HG03460 (cell line): ENCODE results near the gene TACC3.

ENCODE experiments used
- ATAC-seq: cut with Tn5 transposase; IDR thresholded peaks from one replicate; pipeline ENCODE4 v1.9.1; 2021; ENCODE audit not compliant: unreplicated experiment

TACC3 gene

GRCh38 chr4:1771555-1772305, 50.4 kb downstream of the TACC3 start:
- no peak for ATAC-seq

DNA sequence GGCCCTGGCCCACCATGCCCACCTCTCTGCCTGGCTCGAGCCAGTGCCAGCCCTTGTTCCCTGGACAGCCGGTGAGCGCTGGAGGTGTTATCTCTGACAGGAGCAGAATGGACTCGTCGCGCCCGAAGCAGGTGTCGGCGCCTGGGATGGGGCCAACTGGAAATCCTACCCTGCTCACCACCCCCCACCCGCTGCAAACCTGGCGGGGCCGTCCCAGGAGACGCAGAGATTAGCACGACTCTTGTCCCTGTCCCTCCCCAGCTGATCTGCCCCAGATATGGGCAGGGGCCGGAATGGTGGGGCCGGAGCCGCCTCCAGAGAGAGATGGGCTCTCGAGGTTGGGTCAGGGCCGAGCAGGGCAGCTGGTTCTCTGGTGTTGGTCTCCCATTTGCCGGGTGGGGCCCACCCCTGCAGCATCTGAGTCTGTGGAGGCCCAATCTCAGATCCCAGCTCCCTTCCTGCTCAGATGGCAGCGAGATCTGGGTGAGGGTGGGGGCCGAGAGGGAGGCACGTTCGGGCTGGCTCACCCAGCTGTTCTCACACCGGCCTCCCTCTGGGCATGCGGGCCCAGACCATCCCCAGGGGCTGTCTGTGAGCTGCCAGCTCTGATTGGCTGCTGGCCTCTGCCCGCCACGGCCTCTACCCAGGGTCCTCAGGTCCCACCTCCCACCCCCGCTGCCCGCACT, 51.7 kb downstream of the TACC3 start:
- ATAC-seq, result no peak

GRCh38 chr4:1773754-1774153, 52.4 kb downstream of the TACC3 start:
- no peak for ATAC-seq

DNA sequence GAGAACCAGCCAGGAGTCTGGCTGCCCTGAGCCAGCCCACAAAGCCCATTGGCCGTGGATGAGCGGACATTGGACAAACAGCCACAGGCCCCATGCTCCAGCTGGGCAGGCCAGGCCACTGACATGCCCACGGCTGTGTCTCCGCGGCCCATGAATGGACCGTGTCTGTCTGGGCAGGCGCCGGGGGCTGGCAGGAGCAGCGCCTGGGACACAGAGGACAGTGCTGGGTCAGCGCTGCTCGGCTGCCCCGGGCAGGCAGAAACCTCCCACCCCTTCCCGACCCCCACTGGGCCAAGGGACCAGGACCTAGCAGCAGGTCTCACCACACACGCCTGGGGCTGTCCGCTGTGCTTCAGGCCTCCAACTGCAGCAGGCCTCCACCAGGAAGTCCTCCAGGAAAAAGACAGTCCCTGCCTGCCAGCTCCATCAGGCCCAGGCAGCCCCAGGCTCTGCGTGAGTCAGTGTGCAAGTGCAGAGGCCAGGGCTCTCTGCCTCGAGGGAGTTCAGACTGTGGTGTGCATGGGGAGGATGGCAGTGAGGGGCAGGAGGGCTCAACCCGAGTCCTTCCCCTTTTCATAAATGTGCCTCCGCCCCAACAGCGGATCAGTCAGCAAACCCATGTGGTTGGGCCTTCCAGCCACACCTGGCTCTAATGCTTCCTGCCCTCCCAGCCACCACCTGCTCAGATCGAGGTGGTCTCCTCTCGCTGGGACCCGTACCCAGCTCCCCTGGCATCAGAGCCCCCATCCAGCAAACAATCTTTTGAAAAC, 54.6 kb downstream of the TACC3 start:
- ATAC-seq, result no peak

GRCh38 chr4:1776521-1777161, 55.3 kb downstream of the TACC3 start:
- ATAC-seq, result no peak

DNA sequence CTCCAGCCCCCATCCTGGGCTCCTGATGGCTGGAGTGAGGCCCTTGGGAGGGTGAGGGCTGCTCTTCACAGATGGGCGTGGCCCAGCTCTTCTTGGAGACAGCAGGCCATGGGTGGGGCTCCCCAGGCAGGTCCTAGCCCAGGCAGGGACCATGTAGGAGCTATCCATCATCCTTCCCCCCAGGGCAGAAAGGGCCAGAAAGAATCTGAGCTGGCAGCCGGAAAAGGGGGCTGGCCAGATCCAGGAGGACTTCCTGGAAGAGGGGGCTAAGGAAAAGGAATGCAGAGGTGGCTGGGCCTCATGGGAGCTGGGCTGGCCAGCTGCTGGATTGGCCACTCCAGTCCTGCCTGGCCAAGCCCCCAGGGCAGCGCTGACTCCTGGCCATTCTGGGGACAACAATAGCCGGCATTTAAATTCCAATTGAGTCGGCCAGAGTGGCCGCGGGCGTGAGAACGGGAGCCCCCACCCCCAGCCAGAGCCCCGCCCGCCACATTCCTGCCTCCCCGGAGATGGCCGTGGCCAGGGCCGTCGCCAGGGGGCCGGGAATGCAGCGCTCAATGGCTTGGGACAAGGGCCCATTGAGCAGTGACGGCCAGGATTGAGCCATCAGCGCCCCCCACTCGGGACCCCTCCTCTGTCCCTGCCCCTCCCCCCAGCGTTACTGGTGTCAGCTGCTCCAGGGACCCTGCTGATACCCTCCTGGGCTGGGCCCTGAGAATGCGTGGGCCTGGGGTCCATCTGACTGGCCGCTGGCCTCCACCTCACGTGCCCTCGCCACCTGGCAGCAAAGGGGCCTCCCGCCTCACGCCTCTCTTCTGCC, 56.7 kb downstream of the TACC3 start:
- no peak for ATAC-seq

DNA sequence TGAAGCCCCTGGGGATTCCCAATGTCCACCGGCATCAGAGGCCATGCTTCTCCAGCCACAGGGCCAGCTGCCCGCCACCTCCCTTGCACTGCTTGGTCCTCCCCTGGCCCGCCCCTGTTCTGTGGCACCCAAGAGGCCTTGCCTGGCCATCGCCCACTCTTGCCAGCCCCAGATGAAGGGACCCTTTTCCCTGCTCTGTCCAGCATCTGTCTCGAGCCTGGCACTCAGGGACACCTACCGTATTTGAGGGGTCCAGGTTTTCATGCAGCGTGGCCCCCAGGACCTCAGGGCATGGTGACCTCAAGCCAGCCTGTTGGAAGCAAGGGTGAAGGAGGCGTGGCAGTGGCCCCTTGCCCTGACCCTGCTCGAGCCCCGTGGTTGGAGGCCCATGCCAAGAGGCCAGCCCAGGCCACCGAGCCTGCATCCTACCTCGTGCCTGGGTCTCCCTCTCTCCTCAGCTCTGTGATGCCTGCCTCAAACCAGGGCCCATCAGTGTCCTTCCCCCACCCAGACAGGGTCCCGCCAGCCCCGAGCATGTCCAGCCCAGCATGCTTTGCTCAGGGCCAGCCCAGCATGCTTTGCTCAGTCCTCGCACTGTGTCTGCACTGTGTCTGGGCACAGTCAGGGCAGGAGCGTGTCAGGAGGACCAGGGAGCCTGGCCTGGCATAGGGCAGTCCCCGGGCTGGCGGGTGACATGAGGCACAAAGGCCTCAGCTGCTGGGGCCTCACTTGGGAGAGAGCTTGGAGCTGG, 57.5 kb downstream of the TACC3 start:
- no peak for ATAC-seq

DNA sequence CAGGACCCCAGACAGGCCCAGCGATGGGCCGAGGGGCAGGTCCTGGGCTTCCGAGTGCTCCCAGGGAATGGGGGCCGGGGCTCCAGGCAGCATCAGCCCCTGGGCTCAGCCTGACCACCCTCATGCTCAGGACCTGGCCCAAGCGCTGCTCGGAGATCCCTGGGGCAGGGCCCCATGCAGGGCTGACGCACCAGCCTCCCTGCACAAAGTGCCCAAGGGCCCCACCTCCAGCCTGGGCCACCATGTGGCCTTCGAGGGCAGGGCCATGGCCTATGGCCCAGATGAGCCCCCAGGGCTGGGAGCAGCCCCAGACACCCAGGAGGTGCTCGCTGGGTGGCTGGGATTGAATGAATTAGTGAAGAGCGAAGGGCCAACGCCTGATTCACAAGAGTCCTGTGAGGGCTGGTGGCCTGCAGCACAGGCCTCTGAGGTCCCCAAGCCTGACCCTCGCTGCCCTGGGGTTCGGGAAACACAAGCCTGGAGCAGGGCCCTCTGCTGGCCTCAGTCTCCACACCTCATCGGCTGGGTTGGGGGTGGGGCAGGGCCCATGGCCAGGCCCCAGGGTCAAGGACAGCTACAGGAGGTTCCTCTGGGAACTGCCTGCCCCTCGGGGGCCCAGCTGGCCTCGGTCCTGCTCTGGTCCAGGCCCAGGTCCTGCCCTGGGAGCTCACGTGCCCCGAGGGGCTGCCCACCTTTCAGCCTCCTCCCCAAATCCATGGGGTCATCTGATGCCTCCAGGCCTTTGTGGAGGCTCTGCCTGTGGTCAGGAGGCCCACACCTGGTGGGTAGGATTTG, 58.5 kb downstream of the TACC3 start:
- no peak for ATAC-seq

DNA sequence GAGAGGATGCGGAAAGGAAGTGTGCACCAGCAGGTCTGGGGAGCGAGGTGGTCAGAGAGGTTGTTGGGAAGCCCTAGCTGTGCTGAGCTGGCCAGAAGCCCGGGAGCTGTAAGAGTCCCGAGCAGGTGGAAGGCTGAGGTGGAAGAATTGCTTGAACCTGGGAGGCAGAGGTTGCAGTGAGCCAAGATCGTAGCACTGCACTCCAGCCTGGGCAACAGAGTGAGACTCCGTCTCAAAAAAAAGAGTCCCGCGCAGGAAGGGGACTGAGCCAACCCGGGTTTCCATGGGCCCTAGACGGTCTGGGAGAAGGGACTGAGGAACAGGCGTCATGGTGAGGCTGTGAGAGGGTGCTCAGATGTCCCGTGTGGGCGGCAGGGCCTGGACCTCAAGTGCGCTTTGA, 59.1 kb downstream of the TACC3 start:
- ATAC-seq, result no peak

- no peak for ATAC-seq
Measured at GRCh38 chr4:1783015-1783414, 61.7 kb downstream of the TACC3 start.

DNA sequence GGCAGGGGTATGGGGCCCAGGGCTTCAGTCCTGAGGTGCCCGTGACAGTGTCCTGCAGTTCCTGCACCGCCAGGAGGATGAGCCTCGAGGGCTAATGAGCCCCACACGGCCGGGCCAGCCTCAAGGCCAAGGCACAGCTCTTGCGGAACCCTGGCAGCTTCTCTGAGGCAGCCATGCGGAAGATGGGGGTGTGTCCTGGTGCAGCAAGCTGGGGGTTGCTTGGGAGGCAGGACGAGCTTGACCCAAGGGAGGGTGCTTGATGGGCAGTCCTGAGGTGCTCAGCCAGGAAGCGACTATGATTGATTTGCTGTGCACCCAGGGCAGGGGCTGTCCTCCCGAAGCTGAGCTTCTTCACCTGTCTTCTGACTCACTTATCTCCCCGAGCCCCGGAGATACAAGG, 62.6 kb downstream of the TACC3 start:
- no peak for ATAC-seq

DNA sequence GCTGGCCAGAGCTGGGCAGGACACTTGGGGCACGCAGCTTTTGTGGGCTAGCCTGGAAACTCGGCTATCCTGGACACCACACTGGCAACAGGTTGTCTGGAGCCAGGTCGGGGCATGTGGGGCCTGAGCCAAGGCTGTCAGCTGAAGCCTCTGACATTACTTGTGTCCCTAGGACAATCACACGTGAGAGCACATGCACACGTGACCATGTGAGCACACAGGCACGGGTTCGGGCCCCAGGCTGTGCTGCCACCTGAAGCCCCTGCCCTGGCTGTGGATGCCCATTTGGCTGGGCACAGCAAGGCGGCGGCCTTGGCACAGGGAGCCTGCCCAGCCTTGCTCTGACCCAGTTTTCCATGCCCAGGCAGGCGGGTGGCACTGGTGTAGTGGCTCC, 63.1 kb downstream of the TACC3 start:
- ATAC-seq, result no peak

GRCh38 chr4:1784789-1785591, 63.7 kb downstream of the TACC3 start:
- no peak for ATAC-seq

- ATAC-seq, result no peak
Measured at GRCh38 chr4:1785592-1785991, 64.3 kb downstream of the TACC3 start.

DNA sequence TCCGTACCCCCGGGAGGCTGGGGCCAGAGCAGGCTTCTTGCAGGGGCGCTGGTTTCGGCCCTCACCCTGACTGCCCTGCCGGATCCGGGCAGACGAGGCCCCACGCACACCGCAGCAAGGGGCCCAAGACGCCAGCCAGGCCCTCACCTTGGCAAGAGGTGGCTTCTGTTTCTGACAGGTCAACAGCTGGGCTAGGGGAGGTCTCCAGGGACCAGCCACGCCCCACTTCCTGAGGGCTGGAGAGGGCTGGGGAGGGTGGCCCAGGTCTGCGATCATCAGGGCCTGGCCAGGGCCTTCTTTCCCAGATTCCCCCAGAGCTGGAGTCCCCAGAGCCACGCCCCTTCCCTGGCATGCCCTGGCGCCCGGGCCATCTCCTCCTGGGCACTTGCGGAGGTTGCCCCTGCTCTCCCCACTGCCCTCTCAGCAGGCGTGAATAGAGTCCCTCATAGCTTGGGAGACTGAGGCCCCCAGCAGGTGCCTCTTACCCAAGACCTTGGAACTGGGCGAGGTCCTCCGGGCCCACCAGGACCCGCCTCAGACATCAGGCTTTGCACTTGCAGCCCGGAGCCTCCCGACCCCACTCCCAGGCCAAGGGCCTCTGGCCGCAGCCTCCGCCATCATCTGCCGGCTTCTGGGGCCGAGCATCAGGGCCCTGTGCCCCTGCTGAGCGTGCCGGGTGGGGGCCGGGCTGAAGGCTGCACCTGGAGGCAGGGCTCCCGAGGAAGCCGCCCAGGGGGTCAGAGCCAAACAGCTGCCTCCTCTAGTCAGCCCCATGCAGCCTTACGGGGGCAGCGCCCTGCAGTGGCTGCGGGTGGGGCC, 65.4 kb downstream of the TACC3 start:
- no peak for ATAC-seq

GRCh38 chr4:1787411-1788077, 66.2 kb downstream of the TACC3 start:
- ATAC-seq, result no peak
